22Rv1 (cell line): ENCODE measurements around the gene GALNTL6.

Source experiments
- CTCF ChIP-seq: fragments of 450-650 bp; IDR thresholded peaks from 2 replicates; pipeline ENCODE4 v1.5.1; 2017; ENCODE audit warnings: mild to moderate bottlenecking
- ZFX ChIP-seq: fragments of 450-650 bp; IDR thresholded peaks from 2 replicates; pipeline ENCODE4 v1.6.1; 2017; ENCODE audit warnings: antibody characterized with exemption, borderline replicate concordance

GRCh38 chr4:173019664-173020063, 1206.5 kb downstream of the GALNTL6 start:
- no peak for TF ChIP-seq CTCF
- TF ChIP-seq ZFX: no peak
